Kidney epithelial cell (primary cell): Measurements from ENCODE around the gene C10orf105. TPM values are rescaled to one million over a fixed set of nuclear protein-coding genes. Genes with fewer than 3 reads are reported as not detected.

Experiments
- DNase-seq: peaks from one replicate; pipeline ENCODE4 v3.0.0-alpha.2; 2010; ENCODE audit warnings: low read depth
- H3K27me3 ChIP-seq: 2 replicates; pipeline ENCODE4 v1.6.0; 2011; ENCODE audit warnings: low read length; ENCODE audit not compliant: control insufficient read depth, insufficient read depth
- H3K36me3 ChIP-seq: 2 replicates; pipeline ENCODE4 v1.5.1; 2011; ENCODE audit warnings: low read length; ENCODE audit not compliant: control insufficient read depth, insufficient read depth
- H3K4me3 ChIP-seq: 2 replicates; pipeline ENCODE4 v1.5.1; 2011; ENCODE audit warnings: low read depth, mild to moderate bottlenecking, control low read depth, low read length
- total RNA-seq: library from RNA; depleted of rRNA; stranded (reverse); fragments of >200 nt; gene quantifications from 2 replicates; pipeline ENCODE4 v1.2.3, GENCODE V29; 2015
- TF ChIP-seq, protein P1 (sequence below): IDR thresholded peaks from 2 replicates; pipeline ENCODE4 v1.5.1; 2011; ENCODE audit warnings: mild to moderate bottlenecking, moderate library complexity, low read length, control low read depth, inconsistent platforms; ENCODE audit not compliant: insufficient read depth, poor library complexity, severe bottlenecking

Gene C10orf105
- total RNA-seq, 1 donor from 2014 or later = not detected

GRCh38 chr10:71718165-71718698, 1.3 kb downstream of the C10orf105 start:
- TF ChIP-seq, protein P1, sequence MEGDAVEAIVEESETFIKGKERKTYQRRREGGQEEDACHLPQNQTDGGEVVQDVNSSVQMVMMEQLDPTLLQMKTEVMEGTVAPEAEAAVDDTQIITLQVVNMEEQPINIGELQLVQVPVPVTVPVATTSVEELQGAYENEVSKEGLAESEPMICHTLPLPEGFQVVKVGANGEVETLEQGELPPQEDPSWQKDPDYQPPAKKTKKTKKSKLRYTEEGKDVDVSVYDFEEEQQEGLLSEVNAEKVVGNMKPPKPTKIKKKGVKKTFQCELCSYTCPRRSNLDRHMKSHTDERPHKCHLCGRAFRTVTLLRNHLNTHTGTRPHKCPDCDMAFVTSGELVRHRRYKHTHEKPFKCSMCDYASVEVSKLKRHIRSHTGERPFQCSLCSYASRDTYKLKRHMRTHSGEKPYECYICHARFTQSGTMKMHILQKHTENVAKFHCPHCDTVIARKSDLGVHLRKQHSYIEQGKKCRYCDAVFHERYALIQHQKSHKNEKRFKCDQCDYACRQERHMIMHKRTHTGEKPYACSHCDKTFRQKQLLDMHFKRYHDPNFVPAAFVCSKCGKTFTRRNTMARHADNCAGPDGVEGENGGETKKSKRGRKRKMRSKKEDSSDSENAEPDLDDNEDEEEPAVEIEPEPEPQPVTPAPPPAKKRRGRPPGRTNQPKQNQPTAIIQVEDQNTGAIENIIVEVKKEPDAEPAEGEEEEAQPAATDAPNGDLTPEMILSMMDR = no peak
- H3K27me3 ChIP-seq = peaks cover 3% of the 10 kb centered on the region
- no peaks in the 10 kb centered on the region for H3K36me3 ChIP-seq
- DNase-seq = no peak
- H3K4me3 ChIP-seq = no peak overlapping the region

DNA sequence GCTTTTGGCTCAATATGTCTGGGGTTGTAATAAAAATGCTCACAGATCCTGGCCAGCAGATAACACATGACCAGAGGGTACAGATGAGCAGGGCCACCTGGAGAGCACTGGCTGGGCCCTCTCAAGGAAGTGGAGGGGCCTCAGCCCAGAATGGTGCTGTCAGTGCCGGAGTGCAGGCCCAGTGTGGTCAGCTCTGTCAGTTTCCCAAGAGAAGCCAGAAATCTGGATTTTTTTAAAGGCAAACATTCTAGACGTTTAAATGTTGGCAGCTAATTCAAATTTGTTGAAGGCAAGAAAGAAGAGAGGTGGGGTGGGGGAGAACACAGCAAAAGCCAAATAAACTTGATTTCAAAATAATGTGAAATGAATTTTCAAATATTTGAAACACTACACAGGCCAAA, 2.0 kb downstream of the C10orf105 start:
- no peaks in the 10 kb centered on the region for H3K36me3 ChIP-seq
- H3K27me3 ChIP-seq = peaks cover 3% of the 10 kb centered on the region
- no peak for DNase-seq
- no peak overlapping the region for H3K4me3 ChIP-seq
- TF ChIP-seq, protein P1 = no peak

- H3K4me3 ChIP-seq = no peak overlapping the region
- H3K27me3 ChIP-seq = peaks cover 5% of the 10 kb centered on the region
- no peak for DNase-seq
- TF ChIP-seq, protein P1 = no peak
- no peaks in the 10 kb centered on the region for H3K36me3 ChIP-seq
Observed at GRCh38 chr10:71717056-71717455, 2.5 kb downstream of the C10orf105 start.

DNA sequence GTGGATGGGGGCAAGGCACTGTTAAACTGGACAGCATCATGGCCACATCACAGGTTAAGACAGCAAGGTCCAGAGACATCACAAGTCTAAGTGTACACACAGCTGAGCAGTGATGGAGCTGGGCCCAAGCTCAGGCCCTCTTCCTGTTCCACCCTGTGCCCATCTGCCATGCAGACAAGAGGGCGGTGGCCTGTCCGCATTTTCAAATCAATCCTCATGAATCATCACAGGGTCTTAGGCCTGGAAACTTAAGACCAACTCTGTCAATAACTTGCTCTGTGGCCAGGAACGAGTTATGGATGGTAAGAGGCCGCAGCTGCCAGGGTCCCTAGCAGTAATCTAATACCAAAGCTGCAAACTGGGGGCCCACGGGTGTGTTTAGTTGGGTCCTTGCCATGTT, 3.2 kb downstream of the C10orf105 start:
- TF ChIP-seq, protein P1 = no peak
- no peak for DNase-seq

GRCh38 chr10:71715860-71716259, 3.7 kb downstream of the C10orf105 start:
- no peak overlapping the region for H3K4me3 ChIP-seq
- peaks cover 5% of the 10 kb centered on the region for H3K27me3 ChIP-seq
- no peaks in the 10 kb centered on the region for H3K36me3 ChIP-seq
- DNase-seq = no peak
- TF ChIP-seq, protein P1 = no peak

More for the DNA sequence above, 3.2 kb downstream of the C10orf105 start:
- H3K36me3 ChIP-seq = no peaks in the 10 kb centered on the region
- no peak overlapping the region for H3K4me3 ChIP-seq
- peaks cover 5% of the 10 kb centered on the region for H3K27me3 ChIP-seq

DNA sequence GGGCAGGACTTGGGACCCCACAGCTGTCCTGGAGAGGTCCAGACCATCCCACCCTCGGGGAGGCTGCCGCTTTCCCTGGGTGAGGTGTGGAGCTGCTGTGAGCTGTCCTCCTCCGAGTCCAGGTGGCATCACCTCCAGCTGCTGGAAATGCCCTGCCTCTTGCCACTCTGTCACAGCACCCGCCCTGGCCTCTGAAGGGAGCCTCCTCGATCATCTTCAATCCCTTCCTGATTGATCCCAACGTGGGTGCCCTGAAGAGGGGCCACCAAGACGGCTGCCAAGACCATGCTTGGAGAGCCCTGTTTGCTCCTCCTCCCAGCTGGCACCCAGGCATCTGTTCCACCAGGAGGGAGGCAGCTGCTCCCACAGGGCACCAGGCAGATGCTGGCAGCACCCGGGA, 4.6 kb downstream of the C10orf105 start:
- Histone ChIP-seq H3K36me3 (no peaks in the 10 kb centered on the region), H3K27me3 (peaks cover 9% of the 10 kb centered on the region), H3K4me3 (no peak overlapping the region)
- no peak for DNase-seq
- TF ChIP-seq, protein P1 = no peak
